Measurements from ENCODE around the gene COMMD6. TPM values are rescaled to one million over a fixed set of nuclear protein-coding genes. Genes with fewer than 3 reads are reported as not detected.

The COMMD6 gene
- total RNA-seq, 1 experiment from 2014 or later, result 104 TPM

GRCh38 chr13:75518439-75519088 lies 19.1 kb downstream of the COMMD6 start:
- H3K9me3 Mint-ChIP-seq (ENCODE audit: unreplicated experiment), result peaks cover 24% of the 10 kb centered on the region
- CTCF ChIA-PET, result interaction anchor here (0.7 kb wide), 1 partner anchor 37 kb away, joined by 3 read pairs; the partner anchor contains the start of gene TBC1D4
- BruUV-seq (replicated peaks), result no TSS peak

GRCh38 chr13:75514080-75514995 lies 23.3 kb downstream of the COMMD6 start:
- Mint-ChIP-seq H3K27me3 (ENCODE audit: insufficient read depth, unreplicated experiment) (peaks cover 3% of the 10 kb centered on the region), H3K4me1 (ENCODE audit: low read depth, unreplicated experiment) (no peaks in the 10 kb centered on the region), H3K27ac (ENCODE audit: unreplicated experiment) (no peak overlapping the region), H3K4me3 (ENCODE audit: unreplicated experiment) (no peak overlapping the region), H3K36me3 (ENCODE audit: insufficient read depth, unreplicated experiment) (no peaks in the 10 kb centered on the region), H3K9me3 (ENCODE audit: unreplicated experiment) (no peaks in the 10 kb centered on the region)
- no TSS peak for BruUV-seq (replicated peaks)
- Histone ChIP-seq H3K9me3 (no peaks in the 10 kb centered on the region), H3K4me3 (ENCODE audit: low read depth, low read length) (no peak overlapping the region), H3K4me1 (no peaks in the 10 kb centered on the region), H3K27me3 (replicated peaks; ENCODE audit: control insufficient read depth, insufficient read depth, low read length) (no peaks in the 10 kb centered on the region), H3K36me3 (ENCODE audit: control insufficient read depth, insufficient read depth, low read length) (no peaks in the 10 kb centered on the region)
- DNase-seq, result no peak
- ChIA-PET POLR2A (interaction anchor here (0.6 kb wide), 1 partner anchor 214 kb away, joined by 4 read pairs; no protein-coding TSS in a partner anchor), CTCF (interaction anchor here (0.6 kb wide), 1 partner anchor 19 kb away, joined by 4 read pairs; no protein-coding TSS in a partner anchor)
- no peak for TF ChIP-seq CTCF (IDR thresholded peaks at IDR 0.05; ENCODE audit: insufficient read depth in 1 of 2, low read depth in 1 of 2, low read length in 1 of 2, severe bottlenecking in 1 of 2, unreplicated experiment in 1 of 2)
- intact Hi-C loops (cut with micrococcal nuclease; ENCODE audit: unreplicated experiment), result no loop called here

More at GRCh38 chr13:75518439-75519088, 19.1 kb downstream of the COMMD6 start:
- intact Hi-C loops (cut with micrococcal nuclease; ENCODE audit: unreplicated experiment), result no loop called here
- Mint-ChIP-seq H3K27ac (ENCODE audit: unreplicated experiment) (no peak overlapping the region), H3K27me3 (ENCODE audit: insufficient read depth, unreplicated experiment) (no peaks in the 10 kb centered on the region), H3K36me3 (ENCODE audit: insufficient read depth, unreplicated experiment) (no peaks in the 10 kb centered on the region), H3K4me1 (ENCODE audit: low read depth, unreplicated experiment) (no peaks in the 10 kb centered on the region), H3K4me3 (ENCODE audit: unreplicated experiment) (no peak overlapping the region)
- DNase-seq, result no peak
- Histone ChIP-seq H3K4me3 (ENCODE audit: low read depth, low read length) (no peak overlapping the region), H3K27me3 (replicated peaks; ENCODE audit: control insufficient read depth, insufficient read depth, low read length) (no peaks in the 10 kb centered on the region), H3K4me1 (no peaks in the 10 kb centered on the region), H3K36me3 (ENCODE audit: control insufficient read depth, insufficient read depth, low read length) (no peaks in the 10 kb centered on the region), H3K9me3 (no peaks in the 10 kb centered on the region)
- POLR2A ChIA-PET, result no interaction called here
- no peak for TF ChIP-seq CTCF (IDR thresholded peaks at IDR 0.05; ENCODE audit: insufficient read depth in 1 of 2, low read depth in 1 of 2, low read length in 1 of 2, severe bottlenecking in 1 of 2, unreplicated experiment in 1 of 2)

- intact Hi-C loops (cut with micrococcal nuclease; ENCODE audit: unreplicated experiment), result no loop called here
- Mint-ChIP-seq H3K9me3 (ENCODE audit: unreplicated experiment) (no peaks in the 10 kb centered on the region), H3K4me3 (ENCODE audit: unreplicated experiment) (no peak overlapping the region), H3K27ac (ENCODE audit: unreplicated experiment) (no peak overlapping the region), H3K36me3 (ENCODE audit: insufficient read depth, unreplicated experiment) (no peaks in the 10 kb centered on the region), H3K4me1 (ENCODE audit: low read depth, unreplicated experiment) (no peaks in the 10 kb centered on the region), H3K27me3 (ENCODE audit: insufficient read depth, unreplicated experiment) (peaks cover 3% of the 10 kb centered on the region)
- H3K27me3 ChIP-seq (replicated peaks; ENCODE audit: control insufficient read depth, insufficient read depth, low read length), result no peaks in the 10 kb centered on the region
- no peaks in the 10 kb centered on the region for H3K9me3 ChIP-seq
- H3K4me3 ChIP-seq (ENCODE audit: low read depth, low read length), result no peak overlapping the region
- no peak for DNase-seq
- no TSS peak for BruUV-seq (replicated peaks)
- POLR2A ChIA-PET, result no interaction called here
- CTCF ChIA-PET, result no interaction called here
- H3K36me3 ChIP-seq (ENCODE audit: control insufficient read depth, insufficient read depth, low read length), result no peaks in the 10 kb centered on the region
- no peak for TF ChIP-seq CTCF (IDR thresholded peaks at IDR 0.05; ENCODE audit: insufficient read depth in 1 of 2, low read depth in 1 of 2, low read length in 1 of 2, severe bottlenecking in 1 of 2, unreplicated experiment in 1 of 2)
- no peaks in the 10 kb centered on the region for H3K4me1 ChIP-seq
Observed at GRCh38 chr13:75513271-75513670, 24.4 kb downstream of the COMMD6 start.

Data from Caco-2 (cell line).